Measurements from ENCODE around the gene UQCC3. TPM values are rescaled to one million over a fixed set of nuclear protein-coding genes. Genes with fewer than 3 reads are reported as not detected.
"Not testable (repeated sequence)": the region's sequence is repeated elsewhere in the genome, so short reads cannot be mapped to it uniquely, and the experiment has no call there.

UQCC3 gene
- total RNA-seq, 1 experiment from 2014 or later, result 18.2 TPM

- in situ Hi-C loops (cut with HindIII; ENCODE audit: low pct_unique_long_range_greater_than_20kb, low sequenced_read_pairs), result no loop called here
These were observed 6.9 kb upstream of the UQCC3 start for GRCh38 chr11:62664405-62665074.

GRCh38 chr11:62665075-62665598, 6.3 kb upstream of the UQCC3 start, which contains the start of the genes C11orf98 and CSKMT:
TSS of gene C11orf98 (minus strand) at chr11:62665210. CDS start at chr11:62665169, 41 bp downstream.
TSS of gene CSKMT (plus strand) at chr11:62665312. CDS start at chr11:62665880, 568 bp downstream.
- DNase-seq (ENCODE audit: low read depth), result peak; percentile 87
- in situ Hi-C loops (cut with HindIII; ENCODE audit: low pct_unique_long_range_greater_than_20kb, low sequenced_read_pairs), result no loop called here

More at GRCh38 chr11:62664405-62665074, 6.9 kb upstream of the UQCC3 start:
- no peak for DNase-seq (ENCODE audit: low read depth)

- in situ Hi-C loops (cut with HindIII; ENCODE audit: low pct_unique_long_range_greater_than_20kb, low sequenced_read_pairs), result no loop called here
- no peak for DNase-seq (ENCODE audit: low read depth)
These were observed 5.7 kb upstream of the UQCC3 start for GRCh38 chr11:62665599-62666258.

DNA sequence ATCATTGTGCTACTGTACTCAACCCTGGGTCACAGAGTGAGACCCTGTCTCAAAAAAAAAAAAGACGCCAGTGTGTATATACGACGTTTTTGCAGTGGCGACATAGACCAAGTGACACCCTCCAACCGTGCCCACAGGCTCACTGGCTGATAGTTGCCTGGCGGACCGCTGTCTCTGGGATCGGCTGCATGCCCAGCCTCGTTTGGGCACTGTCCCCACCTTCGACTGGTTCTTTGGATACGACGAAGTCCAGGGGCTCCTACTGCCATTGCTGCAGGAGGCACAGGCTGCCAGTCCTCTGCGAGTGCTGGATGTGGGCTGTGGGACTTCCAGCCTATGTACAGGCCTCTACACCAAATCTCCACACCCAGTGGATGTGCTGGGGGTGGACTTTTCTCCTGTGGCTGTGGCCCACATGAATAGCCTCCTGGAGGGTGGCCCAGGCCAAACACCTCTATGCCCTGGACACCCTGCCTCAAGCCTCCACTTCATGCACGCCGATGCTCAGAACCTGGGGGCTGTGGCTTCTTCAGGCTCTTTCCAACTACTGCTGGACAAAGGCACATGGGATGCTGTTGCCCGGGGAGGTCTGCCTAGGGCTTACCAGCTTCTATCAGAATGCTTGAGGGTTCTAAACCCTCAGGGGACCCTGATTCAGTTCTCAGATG, 5.1 kb upstream of the UQCC3 start:
- in situ Hi-C loops (cut with HindIII; ENCODE audit: low pct_unique_long_range_greater_than_20kb, low sequenced_read_pairs), result no loop called here

GRCh38 chr11:62667460-62667859, 4.0 kb upstream of the UQCC3 start:
- in situ Hi-C loops (cut with HindIII; ENCODE audit: low pct_unique_long_range_greater_than_20kb, low sequenced_read_pairs), result no loop called here
- no peak for DNase-seq (ENCODE audit: low read depth)

More for the DNA sequence above, 5.1 kb upstream of the UQCC3 start:
- DNase-seq (ENCODE audit: low read depth), result no peak

- in situ Hi-C loops (cut with HindIII; ENCODE audit: low pct_unique_long_range_greater_than_20kb, low sequenced_read_pairs), result no loop called here
- peak; percentile 14 for DNase-seq (ENCODE audit: low read depth)
These were observed 1.9 kb upstream of the UQCC3 start for GRCh38 chr11:62669420-62670161.

GRCh38 chr11:62671236-62671607, 251 bp upstream of the UQCC3 start:
- no peak for DNase-seq (ENCODE audit: low read depth)
- in situ Hi-C loops (cut with HindIII; ENCODE audit: low pct_unique_long_range_greater_than_20kb, low sequenced_read_pairs), result no loop called here

GRCh38 chr11:62673196-62673525, 1.7 kb downstream of the UQCC3 start:
- in situ Hi-C loops (cut with HindIII; ENCODE audit: low pct_unique_long_range_greater_than_20kb, low sequenced_read_pairs), result no loop called here
- DNase-seq (ENCODE audit: low read depth), result no peak

- in situ Hi-C loops (cut with HindIII; ENCODE audit: low pct_unique_long_range_greater_than_20kb, low sequenced_read_pairs); DNase-seq (ENCODE audit: low read depth): not testable (repeated sequence)
These were observed 3.9 kb downstream of the UQCC3 start for GRCh38 chr11:62675415-62675814.

- in situ Hi-C loops (cut with HindIII; ENCODE audit: low pct_unique_long_range_greater_than_20kb, low sequenced_read_pairs), result no loop called here
These were observed 5.2 kb downstream of the UQCC3 start for GRCh38 chr11:62676698-62677097.

GRCh38 chr11:62677156-62677555, 5.7 kb downstream of the UQCC3 start:
- peak; percentile 28 for DNase-seq (ENCODE audit: low read depth)
- in situ Hi-C loops (cut with HindIII; ENCODE audit: low pct_unique_long_range_greater_than_20kb, low sequenced_read_pairs), result no loop called here

More at GRCh38 chr11:62676698-62677097, 5.2 kb downstream of the UQCC3 start:
- no peak for DNase-seq (ENCODE audit: low read depth)

GRCh38 chr11:62677714-62678113, 6.2 kb downstream of the UQCC3 start:
- no peak for DNase-seq (ENCODE audit: low read depth)
- in situ Hi-C loops (cut with HindIII; ENCODE audit: low pct_unique_long_range_greater_than_20kb, low sequenced_read_pairs), result no loop called here

GRCh38 chr11:62678433-62678769, 6.9 kb downstream of the UQCC3 start:
- DNase-seq (ENCODE audit: low read depth), result no peak
- in situ Hi-C loops (cut with HindIII; ENCODE audit: low pct_unique_long_range_greater_than_20kb, low sequenced_read_pairs), result no loop called here

DNA sequence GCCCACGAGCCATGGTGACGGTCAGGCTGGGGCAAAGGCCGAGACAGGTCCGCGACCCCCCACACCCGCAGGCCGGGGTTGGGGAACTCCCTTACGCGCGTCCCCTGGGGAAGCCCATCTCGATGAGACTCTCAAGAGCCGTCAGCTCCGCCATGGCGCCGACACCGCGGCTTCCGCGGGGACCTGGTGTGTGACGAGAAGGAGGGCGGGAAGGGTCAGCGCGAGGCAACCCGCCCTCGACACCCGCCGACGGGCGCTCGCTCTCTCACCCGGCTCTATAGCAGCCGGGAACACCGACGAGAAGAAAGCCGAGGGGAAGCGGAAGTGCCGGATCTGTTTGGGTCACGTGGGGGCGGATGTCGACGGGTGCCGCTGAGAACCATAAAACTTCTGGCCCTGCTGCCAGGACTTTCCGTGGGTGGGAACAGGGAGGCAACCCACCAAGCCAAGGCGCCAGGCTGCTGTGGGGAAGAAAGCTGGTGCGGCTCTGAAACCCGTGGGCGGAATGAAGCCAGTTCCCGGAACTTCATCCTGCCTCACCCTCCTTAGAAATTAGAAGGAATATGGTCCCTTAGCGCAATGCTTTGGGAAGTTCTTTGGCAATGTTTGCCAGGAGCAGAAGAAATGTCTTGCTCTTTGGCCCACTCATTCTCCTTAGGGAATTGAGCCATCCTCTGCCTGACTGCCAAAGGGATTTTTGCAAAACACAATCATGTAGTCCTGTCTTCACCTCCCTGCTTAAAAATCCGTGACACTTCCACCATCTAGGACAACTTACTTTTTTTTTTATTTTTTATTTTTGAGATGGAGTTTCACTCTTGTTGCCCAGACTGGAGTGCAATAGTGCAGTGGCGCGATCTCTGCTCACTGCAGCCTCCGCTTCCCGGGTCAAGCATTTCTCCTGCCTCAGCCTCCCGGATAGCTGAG, 7.6 kb downstream of the UQCC3 start, which contains the start of gene UBXN1:
TSS of gene UBXN1 (minus strand) at position 304 of the 927 bp plus-strand sequence. CDS start at position 154, 150 bp downstream.
- in situ Hi-C loops (cut with HindIII; ENCODE audit: low pct_unique_long_range_greater_than_20kb, low sequenced_read_pairs), result no loop called here
- peak; percentile 74 for DNase-seq (ENCODE audit: low read depth)

DNA sequence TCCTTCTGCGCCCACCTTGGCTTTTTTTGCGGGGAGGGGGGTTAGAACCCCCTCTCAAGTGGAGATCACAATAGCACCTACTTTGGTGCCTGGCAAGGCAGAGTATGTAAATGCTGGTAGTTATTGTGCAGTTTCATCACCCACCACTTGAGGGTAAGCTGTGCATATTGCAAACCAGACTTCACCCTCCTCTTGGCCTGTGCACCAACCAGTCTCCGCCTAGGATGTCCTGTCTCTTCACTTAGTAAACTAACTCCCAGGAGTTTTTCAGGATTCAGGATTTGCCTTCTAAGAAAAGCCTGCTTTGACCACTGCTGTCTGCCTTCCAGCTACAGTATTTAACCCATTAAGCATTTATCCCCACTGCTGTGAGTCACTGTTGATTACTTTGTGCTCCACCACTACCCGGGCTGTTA, 9.4 kb downstream of the UQCC3 start:
- peak; percentile 60 for DNase-seq (ENCODE audit: low read depth)
- in situ Hi-C loops (cut with HindIII; ENCODE audit: low pct_unique_long_range_greater_than_20kb, low sequenced_read_pairs), result no loop called here

DNA sequence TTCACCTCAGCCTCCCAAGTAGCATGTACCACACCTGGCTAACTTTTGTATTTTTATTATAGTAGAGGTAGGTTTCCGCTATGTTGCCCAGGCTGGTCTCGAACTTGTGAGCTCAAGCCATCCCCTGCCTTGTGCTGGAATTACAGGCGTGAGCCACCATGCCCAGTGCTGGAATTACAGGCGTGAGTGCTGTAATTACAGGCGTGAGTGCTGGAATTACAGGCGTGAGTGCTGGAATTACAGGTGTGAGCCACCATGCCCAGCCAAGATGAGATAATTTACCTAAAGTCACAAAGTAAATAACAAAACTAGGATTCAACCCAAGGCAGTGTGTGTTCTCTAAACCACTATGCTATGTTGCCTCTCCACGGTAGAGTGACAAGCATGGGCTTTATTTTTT, 11.0 kb downstream of the UQCC3 start:
- DNase-seq (ENCODE audit: low read depth), result no peak
- in situ Hi-C loops (cut with HindIII; ENCODE audit: low pct_unique_long_range_greater_than_20kb, low sequenced_read_pairs), result no loop called here

All from Caki2 (cell line).